IMR-90 (cell line): ENCODE measurements around the gene KBTBD6. TPM values are rescaled to one million over a fixed set of nuclear protein-coding genes. Genes with fewer than 3 reads are reported as not detected.
"Not testable (repeated sequence)": the region's sequence is repeated elsewhere in the genome, so short reads cannot be mapped to it uniquely, and the experiment has no call there.

Source experiments
- ATAC-seq: fragments of 200-7000 bp; cut with Tn5 transposase; 2 replicates; pipeline ENCODE4 v1.9.1; 2020; ENCODE audit warnings: low read depth, mild to moderate bottlenecking, moderate library complexity
- BruUV-seq: library from RNA; stranded (reverse); fragments of 400-500 nt; replicated peaks from 2 replicates; lab custom pipeline; 2021; lab: Mats Ljungman, UMichigan
- CTCF ChIA-PET: fragments of 300-600 bp; formaldehyde crosslinking; extraction: SDS; loops from one replicate; lab custom pipeline; 2021; ENCODE audit warnings: antibody characterized with exemption; lab: Yijun Ruan, JAX
- POLR2A ChIA-PET: fragments of 300-600 bp; sonication (Branson Sonifier 250); formaldehyde crosslinking; loops from one replicate; lab custom pipeline; 2022; ENCODE audit warnings: antibody characterized with exemption; ENCODE audit not compliant: unreplicated experiment; lab: Charles Lee
- DNase-seq: peaks from one replicate; pipeline ENCODE4 v3.0.0; 2013
- H2AFZ ChIP-seq: replicated peaks from 2 replicates; pipeline ENCODE3; 2013; ENCODE audit warnings: low read length, mild to moderate bottlenecking; ENCODE audit not compliant: poor library complexity
- H2AK5ac ChIP-seq: 2 replicates; pipeline ENCODE4 v1.6.1; 2013; ENCODE audit warnings: low read depth, low read length, inconsistent platforms
- H2AK9ac ChIP-seq: replicated peaks from 2 replicates; pipeline ENCODE3; 2013; ENCODE audit warnings: mild to moderate bottlenecking, low read depth, low read length, moderate library complexity; ENCODE audit not compliant: poor library complexity
- H2BK120ac ChIP-seq: 2 replicates; pipeline ENCODE4 v1.6.1; 2013; ENCODE audit warnings: low read depth, low read length, inconsistent platforms
- H2BK15ac ChIP-seq: 3 replicates; pipeline ENCODE4 v1.6.1; 2013; ENCODE audit warnings: low read depth, low read length, inconsistent platforms
- H2BK20ac ChIP-seq: 2 replicates; pipeline ENCODE4 v1.6.1; 2013; ENCODE audit warnings: low read depth, mild to moderate bottlenecking, inconsistent platforms, low read length, moderate library complexity
- H2BK5ac ChIP-seq: 2 replicates; pipeline ENCODE4 v1.6.1; 2013; ENCODE audit warnings: mild to moderate bottlenecking, low read depth, low read length, inconsistent platforms; ENCODE audit not compliant: poor library complexity, severe bottlenecking
- H3K14ac ChIP-seq: replicated peaks from 2 replicates; pipeline ENCODE4 v1.6.1; 2013; ENCODE audit warnings: low read depth, low read length, inconsistent platforms
- H3K18ac ChIP-seq: 2 replicates; pipeline ENCODE4 v1.6.1; 2013; ENCODE audit warnings: low read depth, low read length, control low read depth
- H3K23ac ChIP-seq: 2 replicates; pipeline ENCODE4 v1.6.1; 2013; ENCODE audit warnings: low read depth, low read length, inconsistent platforms
- H3K27ac ChIP-seq: 2 replicates; pipeline ENCODE4 v1.5.1; 2013; ENCODE audit warnings: mild to moderate bottlenecking, control low read depth, low read length; ENCODE audit not compliant: insufficient read depth
- H3K27me3 ChIP-seq: 2 replicates; pipeline ENCODE4 v1.6.1; 2013; ENCODE audit warnings: low read length; ENCODE audit not compliant: control insufficient read depth, insufficient read depth
- H3K36me3 ChIP-seq: 2 replicates; pipeline ENCODE4 v1.6.1; 2013; ENCODE audit warnings: low read length, mixed read lengths; ENCODE audit not compliant: control insufficient read depth, insufficient read depth
- H3K4ac ChIP-seq: 2 replicates; pipeline ENCODE4 v1.6.1; 2013; ENCODE audit warnings: low read depth, low read length, inconsistent platforms
- H3K4me1 ChIP-seq: 2 replicates; pipeline ENCODE4 v1.6.1; 2013; ENCODE audit warnings: low read length, mixed read lengths; ENCODE audit not compliant: control insufficient read depth, insufficient read depth
- H3K4me2 ChIP-seq: 2 replicates; pipeline ENCODE4 v1.6.1; 2013; ENCODE audit warnings: low read depth, mild to moderate bottlenecking, control low read depth, low read length, moderate library complexity
- H3K4me3 ChIP-seq: 2 replicates; pipeline ENCODE4 v1.5.1; 2013; ENCODE audit warnings: low read depth, mild to moderate bottlenecking, control low read depth, low read length, moderate library complexity; ENCODE audit not compliant: insufficient read depth
- H3K56ac ChIP-seq: 2 replicates; pipeline ENCODE4 v1.6.1; 2013; ENCODE audit warnings: low read length, inconsistent platforms; ENCODE audit not compliant: insufficient read depth; ENCODE audit errors: extremely low read depth
- H3K79me1 ChIP-seq, 2 experiments: 2 replicates each; pipeline ENCODE4 v1.6.1; 2013; ENCODE audit warnings: low read length in 2 of 2, inconsistent platforms in 1 of 2, low read depth in 1 of 2
- H3K9ac ChIP-seq: 2 replicates; pipeline ENCODE4 v1.6.1; 2013; ENCODE audit warnings: low read depth, low read length, control low read depth
- H3K9me1 ChIP-seq: 2 replicates; pipeline ENCODE4 v1.6.1; 2013; ENCODE audit warnings: low read length, inconsistent platforms; ENCODE audit not compliant: insufficient read depth
- H3K9me3 ChIP-seq: 2 replicates; pipeline ENCODE4 v1.6.1; 2013; ENCODE audit warnings: low read length; ENCODE audit not compliant: control insufficient read depth, insufficient read depth
- H4K20me1 ChIP-seq: 2 replicates; pipeline ENCODE4 v1.6.1; 2013; ENCODE audit warnings: low read length, inconsistent platforms; ENCODE audit not compliant: insufficient read depth
- H4K5ac ChIP-seq: 2 replicates; pipeline ENCODE4 v1.6.1; 2013; ENCODE audit warnings: mild to moderate bottlenecking, low read depth, low read length, control low read depth
- H4K8ac ChIP-seq, 2 experiments: 2 replicates each; pipeline ENCODE4 v1.6.1; 2013; ENCODE audit warnings: low read depth in 2 of 2, low read length in 2 of 2, control low read depth in 1 of 2, inconsistent platforms in 1 of 2
- H4K91ac ChIP-seq: 2 replicates; pipeline ENCODE4 v1.6.1; 2013; ENCODE audit warnings: low read depth, low read length, inconsistent platforms; ENCODE audit not compliant: insufficient read depth
- WGBS, 2 experiments: methylation state at CpG; one replicate each; pipeline versions ENCODE4 v1.1.5 to v1.1.7; 2013; ENCODE audit warnings: missing lambda C conversion rate in 2 of 2; ENCODE audit not compliant: insufficient read length in 1 of 2; ENCODE audit errors: extremely low coverage in 2 of 2; 5-methylcytosine and 5-hydroxymethylcytosine counted together
- dilution Hi-C: fragments of 300-500 bp; cut with HindIII; formaldehyde crosslinking; loops from one replicate; pipeline ENCODE4 v1.14.3; 2018; ENCODE audit warnings: low sequenced_read_pairs; ENCODE audit not compliant: unreplicated experiment
- in situ Hi-C: fragments of 300-500 bp; cut with MboI; formaldehyde crosslinking; loops from 3 replicates; pipeline ENCODE4 v1.14.3; 2019; ENCODE audit warnings: low sequenced_read_pairs, inconsistent platforms, mixed read lengths
- intact Hi-C: fragments of 100-400 bp; cut with micrococcal nuclease; formaldehyde crosslinking; loops from 2 replicates; pipeline ENCODE4 v1.10.0; 2022
- polyA plus RNA-seq, 3 experiments: library from polyadenylated mRNA; depleted of rRNA; stranded (reverse); fragments of >200 nt; gene quantifications; 2 replicates each; pipeline ENCODE4 v1.2.3, GENCODE V29; 2012; ENCODE audit warnings: low replicate concordance in 1 of 3
- total RNA-seq: library from RNA; depleted of rRNA; stranded (reverse); fragments of >200 nt; gene quantifications from 2 replicates; pipeline ENCODE4 v1.2.3, GENCODE V29; 2012

Gene KBTBD6
- total and polyA plus RNA-seq, 2 of the 4 experiments (the other 2 are of a cell fraction): 3.6 to 14.7 TPM

DNA sequence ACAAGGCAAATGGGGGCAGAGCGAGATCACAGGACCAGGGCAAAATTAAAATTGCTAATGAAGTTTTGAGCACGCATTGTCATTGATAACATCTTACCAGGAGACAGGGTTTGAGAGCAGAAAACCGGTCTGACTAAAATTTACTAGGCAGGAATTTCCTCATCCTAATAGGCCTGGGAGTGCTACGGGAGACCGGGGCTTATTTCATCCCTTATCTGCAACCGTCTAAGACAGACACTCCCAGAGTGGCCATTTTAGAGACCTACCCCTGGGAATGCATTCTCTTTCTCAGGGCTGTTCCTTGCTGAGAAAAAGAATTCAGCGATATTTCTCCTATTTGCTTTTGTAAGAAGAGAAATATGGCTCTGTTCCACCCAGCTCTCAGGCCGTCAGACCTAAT is 43.0 kb upstream of the KBTBD6 start:
- H3K18ac ChIP-seq, H4K8ac ChIP-seq, H3K4me3 ChIP-seq, H3K27me3 ChIP-seq, H4K20me1 ChIP-seq, H2BK20ac ChIP-seq, H3K4me2 ChIP-seq, H3K56ac ChIP-seq, H3K14ac ChIP-seq, H3K79me1 ChIP-seq, ATAC-seq, CTCF ChIA-PET, H2AK5ac ChIP-seq, DNase-seq, H3K9ac ChIP-seq, H3K9me1 ChIP-seq, H2BK5ac ChIP-seq, dilution Hi-C loops, H3K4ac ChIP-seq, H4K91ac ChIP-seq, H3K23ac ChIP-seq, in situ Hi-C loops, BruUV-seq, H3K4me1 ChIP-seq, H3K9me3 ChIP-seq, H2BK15ac ChIP-seq, H3K27ac ChIP-seq, H3K36me3 ChIP-seq, H2AFZ ChIP-seq, H4K5ac ChIP-seq, H2BK120ac ChIP-seq, intact Hi-C loops, H2AK9ac ChIP-seq, POLR2A ChIA-PET: not testable (repeated sequence)
- WGBS, 2 experiments: no CpG with 5 or more reads among the region's 8 CpGs
